ENCODE data around the gene DHRSX.

GRCh38 chrX:2540426-2540947 is 39.7 kb upstream of the DHRSX start:
- TF ChIP-seq, protein P1, sequence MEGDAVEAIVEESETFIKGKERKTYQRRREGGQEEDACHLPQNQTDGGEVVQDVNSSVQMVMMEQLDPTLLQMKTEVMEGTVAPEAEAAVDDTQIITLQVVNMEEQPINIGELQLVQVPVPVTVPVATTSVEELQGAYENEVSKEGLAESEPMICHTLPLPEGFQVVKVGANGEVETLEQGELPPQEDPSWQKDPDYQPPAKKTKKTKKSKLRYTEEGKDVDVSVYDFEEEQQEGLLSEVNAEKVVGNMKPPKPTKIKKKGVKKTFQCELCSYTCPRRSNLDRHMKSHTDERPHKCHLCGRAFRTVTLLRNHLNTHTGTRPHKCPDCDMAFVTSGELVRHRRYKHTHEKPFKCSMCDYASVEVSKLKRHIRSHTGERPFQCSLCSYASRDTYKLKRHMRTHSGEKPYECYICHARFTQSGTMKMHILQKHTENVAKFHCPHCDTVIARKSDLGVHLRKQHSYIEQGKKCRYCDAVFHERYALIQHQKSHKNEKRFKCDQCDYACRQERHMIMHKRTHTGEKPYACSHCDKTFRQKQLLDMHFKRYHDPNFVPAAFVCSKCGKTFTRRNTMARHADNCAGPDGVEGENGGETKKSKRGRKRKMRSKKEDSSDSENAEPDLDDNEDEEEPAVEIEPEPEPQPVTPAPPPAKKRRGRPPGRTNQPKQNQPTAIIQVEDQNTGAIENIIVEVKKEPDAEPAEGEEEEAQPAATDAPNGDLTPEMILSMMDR (IDR thresholded peaks at IDR 0.05), result no peak
- no peak for TF ChIP-seq POLR2AphosphoS5 (IDR thresholded peaks at IDR 0.05)
